ENCODE measurements around the gene CFAP61.

The CFAP61 gene

DNA sequence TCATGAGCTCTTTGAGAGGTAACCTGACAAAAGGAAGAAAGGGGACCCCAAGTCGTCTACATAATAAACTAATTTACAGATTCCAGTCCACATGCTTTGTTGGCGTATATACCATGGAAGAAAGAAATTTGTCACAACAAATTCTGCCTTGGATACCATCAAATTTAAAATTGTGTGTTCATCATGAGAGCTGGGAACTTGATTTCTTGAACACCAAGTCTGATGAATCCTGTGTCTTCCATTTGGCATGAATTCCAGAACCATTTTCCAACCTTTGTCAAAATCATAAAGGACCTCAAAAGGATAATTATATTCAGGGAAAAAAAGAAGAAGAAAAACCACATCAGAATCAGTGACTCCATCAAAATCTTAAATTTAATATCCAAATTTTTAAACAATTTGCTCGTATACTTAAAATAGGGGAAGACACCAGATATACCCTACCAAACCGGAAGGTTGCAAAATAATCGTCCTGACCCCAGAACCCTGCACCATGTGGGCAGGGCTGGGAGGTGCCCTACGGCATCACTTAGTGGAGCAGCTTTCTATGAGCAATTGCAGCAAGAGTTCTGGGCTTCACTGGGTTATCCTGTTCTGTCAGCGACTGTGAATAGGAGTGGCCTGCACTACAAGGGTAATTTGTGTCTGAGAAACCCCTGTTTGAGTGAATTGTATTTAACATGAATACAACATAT, 241.5 kb downstream of the CFAP61 start:
- Histone ChIP-seq H3K27ac (ENCODE audit: low read depth, low read length) (no peak overlapping the region), H3K9me3 (ENCODE audit: low read length) (no peaks in the 10 kb centered on the region), H3K27me3 (ENCODE audit: control insufficient read depth in 1 of 2, insufficient read depth in 2 of 2, low read length in 2 of 2) (no peaks in the 10 kb centered on the region), H3K4me1 (ENCODE audit: insufficient read depth, low read length) (no peaks in the 10 kb centered on the region), H3K36me3 (ENCODE audit: insufficient read depth, low read length) (no peaks in the 10 kb centered on the region), H3K9ac (ENCODE audit: low read length) (no peak overlapping the region), H3K4me3 (ENCODE audit: low read depth in 1 of 2, low read length in 2 of 2) (no peak overlapping the region)

DNA sequence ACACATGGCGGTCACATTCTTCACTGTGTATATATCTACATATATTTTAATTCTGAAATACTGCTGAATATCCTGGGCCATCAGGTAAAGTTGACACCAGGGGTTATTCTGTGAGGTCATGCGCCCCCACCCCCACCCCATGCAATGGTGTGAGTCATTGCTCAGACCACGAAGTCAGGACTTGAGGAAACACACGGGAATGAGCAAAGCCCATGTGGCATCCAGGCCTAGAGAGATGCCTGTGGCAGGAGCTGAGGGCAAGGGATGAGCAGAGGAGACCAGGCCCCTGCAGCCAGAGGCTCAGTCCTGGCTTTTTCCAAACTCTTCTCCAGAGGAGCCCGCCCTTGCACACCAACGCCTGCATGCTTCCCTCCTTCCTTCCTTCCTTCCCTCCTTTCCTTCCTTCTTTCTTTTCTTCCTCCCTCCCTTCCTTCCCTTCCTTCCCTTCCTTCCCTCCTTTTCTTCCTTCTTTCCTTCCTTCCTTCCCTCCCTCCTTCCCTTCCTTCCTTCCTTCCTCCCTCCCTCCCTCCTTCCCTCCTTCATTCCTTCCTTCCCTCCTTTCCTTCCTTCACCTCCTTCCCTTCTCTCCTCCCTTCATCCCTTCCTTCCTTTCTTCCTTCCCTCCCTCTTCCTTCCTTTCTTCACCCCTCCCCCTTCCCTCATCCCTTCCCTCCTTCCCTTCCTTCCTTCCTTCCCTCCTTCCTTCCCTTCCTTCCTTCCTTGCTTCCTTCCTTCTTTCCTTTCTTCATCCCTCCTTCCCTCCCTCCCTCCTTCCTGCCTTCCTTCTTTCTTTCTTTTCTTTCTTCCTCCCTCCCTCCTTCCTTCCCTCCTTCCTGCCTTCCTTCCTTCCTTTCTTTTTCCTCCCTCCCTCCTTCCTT, 243.5 kb downstream of the CFAP61 start:
- Histone ChIP-seq H3K4me3 (ENCODE audit: low read depth in 1 of 2, low read length in 2 of 2) (no peak overlapping the region), H3K27ac (ENCODE audit: low read depth, low read length) (no peak overlapping the region), H3K27me3 (ENCODE audit: control insufficient read depth in 1 of 2, insufficient read depth in 2 of 2, low read length in 2 of 2) (no peaks in the 10 kb centered on the region), H3K9me3 (ENCODE audit: low read length) (no peaks in the 10 kb centered on the region), H3K4me1 (ENCODE audit: insufficient read depth, low read length) (no peaks in the 10 kb centered on the region), H3K36me3 (ENCODE audit: insufficient read depth, low read length) (no peaks in the 10 kb centered on the region), H3K9ac (ENCODE audit: low read length) (no peak overlapping the region)

DNA sequence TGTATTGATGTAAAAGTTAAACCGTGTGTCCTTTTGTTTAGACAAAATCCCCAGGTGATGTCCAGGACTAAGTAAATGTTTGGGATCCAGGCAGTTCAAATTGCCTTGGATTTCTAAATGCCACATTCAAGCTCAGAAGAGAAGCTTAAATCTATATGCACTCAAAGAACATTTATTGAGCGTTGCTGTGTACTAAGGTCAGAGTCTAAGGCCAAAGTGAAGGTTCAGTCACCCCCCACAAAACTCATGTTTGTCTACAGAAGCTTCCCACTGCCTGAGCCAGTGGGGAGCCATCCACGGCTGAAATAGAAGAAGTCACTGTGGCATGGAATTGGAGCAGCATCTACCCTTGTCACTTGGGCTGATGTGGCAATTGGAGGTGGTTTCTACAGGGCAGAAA, 244.8 kb downstream of the CFAP61 start:
- Histone ChIP-seq H3K9me3 (ENCODE audit: low read length) (no peaks in the 10 kb centered on the region), H3K36me3 (ENCODE audit: insufficient read depth, low read length) (no peaks in the 10 kb centered on the region), H3K4me3 (ENCODE audit: low read depth in 1 of 2, low read length in 2 of 2) (no peak overlapping the region), H3K27me3 (ENCODE audit: control insufficient read depth in 1 of 2, insufficient read depth in 2 of 2, low read length in 2 of 2) (no peaks in the 10 kb centered on the region), H3K4me1 (ENCODE audit: insufficient read depth, low read length) (no peaks in the 10 kb centered on the region), H3K9ac (ENCODE audit: low read length) (no peak overlapping the region), H3K27ac (ENCODE audit: low read depth, low read length) (no peak overlapping the region)

- Histone ChIP-seq H3K27ac (ENCODE audit: low read depth, low read length) (no peak overlapping the region), H3K4me1 (ENCODE audit: insufficient read depth, low read length) (no peaks in the 10 kb centered on the region), H3K4me3 (ENCODE audit: low read depth in 1 of 2, low read length in 2 of 2) (no peak overlapping the region), H3K9ac (ENCODE audit: low read length) (no peak overlapping the region), H3K27me3 (ENCODE audit: control insufficient read depth in 1 of 2, insufficient read depth in 2 of 2, low read length in 2 of 2) (no peaks in the 10 kb centered on the region), H3K36me3 (ENCODE audit: insufficient read depth, low read length) (no peaks in the 10 kb centered on the region), H3K9me3 (ENCODE audit: low read length) (no peaks in the 10 kb centered on the region)
Measured at GRCh38 chr20:20297752-20298151, 245.4 kb downstream of the CFAP61 start.

GRCh38 chr20:20299904-20300303, 247.6 kb downstream of the CFAP61 start:
- H3K9me3 ChIP-seq (ENCODE audit: low read length), result no peaks in the 10 kb centered on the region
- H3K36me3 ChIP-seq (ENCODE audit: insufficient read depth, low read length), result no peaks in the 10 kb centered on the region
- H3K27me3 ChIP-seq (ENCODE audit: control insufficient read depth in 1 of 2, insufficient read depth in 2 of 2, low read length in 2 of 2), result no peaks in the 10 kb centered on the region
- H3K27ac ChIP-seq (ENCODE audit: low read depth, low read length), result no peak overlapping the region
- H3K9ac ChIP-seq (ENCODE audit: low read length), result no peak overlapping the region
- H3K4me3 ChIP-seq (ENCODE audit: low read depth in 1 of 2, low read length in 2 of 2), result no peak overlapping the region
- no peaks in the 10 kb centered on the region for H3K4me1 ChIP-seq (ENCODE audit: insufficient read depth, low read length)

- H3K36me3 ChIP-seq (ENCODE audit: insufficient read depth, low read length), result no peaks in the 10 kb centered on the region
Measured at GRCh38 chr20:20303320-20303719, 251.0 kb downstream of the CFAP61 start.

GRCh38 chr20:20303742-20304141, 251.4 kb downstream of the CFAP61 start:
- Histone ChIP-seq H3K9me3 (ENCODE audit: low read length) (no peaks in the 10 kb centered on the region), H3K4me3 (ENCODE audit: low read depth in 1 of 2, low read length in 2 of 2) (no peak overlapping the region)

More at GRCh38 chr20:20303320-20303719, 251.0 kb downstream of the CFAP61 start:
- Histone ChIP-seq H3K27ac (ENCODE audit: low read depth, low read length) (no peak overlapping the region), H3K9me3 (ENCODE audit: low read length) (no peaks in the 10 kb centered on the region), H3K27me3 (ENCODE audit: control insufficient read depth in 1 of 2, insufficient read depth in 2 of 2, low read length in 2 of 2) (no peaks in the 10 kb centered on the region), H3K4me1 (ENCODE audit: insufficient read depth, low read length) (no peaks in the 10 kb centered on the region), H3K4me3 (ENCODE audit: low read depth in 1 of 2, low read length in 2 of 2) (no peak overlapping the region), H3K9ac (ENCODE audit: low read length) (no peak overlapping the region)

DNA sequence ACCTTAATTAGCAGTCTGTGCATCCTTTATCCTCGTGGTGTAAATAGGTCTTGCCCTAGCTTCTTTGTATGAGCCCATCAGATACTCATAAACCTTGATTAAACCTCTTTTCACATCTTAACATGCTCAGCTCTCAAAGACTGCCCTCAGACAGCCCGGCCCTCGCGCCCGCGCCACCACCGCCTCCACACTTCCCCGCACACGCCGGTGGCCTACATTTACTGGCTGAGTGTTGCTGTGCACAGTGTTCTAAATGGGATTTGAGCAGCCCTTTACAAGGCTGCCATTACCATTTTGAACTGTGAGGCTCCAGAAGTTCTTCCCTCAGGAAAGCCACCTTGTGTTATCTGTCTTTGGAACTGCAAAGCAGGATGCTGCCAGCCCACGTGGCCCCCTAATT, 252.6 kb downstream of the CFAP61 start:
- no peak overlapping the region for H3K27ac ChIP-seq (ENCODE audit: low read depth, low read length)
- no peaks in the 10 kb centered on the region for H3K36me3 ChIP-seq (ENCODE audit: insufficient read depth, low read length)
- H3K27me3 ChIP-seq (ENCODE audit: control insufficient read depth in 1 of 2, insufficient read depth in 2 of 2, low read length in 2 of 2), result no peaks in the 10 kb centered on the region
- no peaks in the 10 kb centered on the region for H3K4me1 ChIP-seq (ENCODE audit: insufficient read depth, low read length)
- H3K4me3 ChIP-seq (ENCODE audit: low read depth in 1 of 2, low read length in 2 of 2), result no peak overlapping the region
- H3K9ac ChIP-seq (ENCODE audit: low read length), result no peak overlapping the region
- H3K9me3 ChIP-seq (ENCODE audit: low read length), result no peaks in the 10 kb centered on the region

More at GRCh38 chr20:20303742-20304141, 251.4 kb downstream of the CFAP61 start:
- no peaks in the 10 kb centered on the region for H3K4me1 ChIP-seq (ENCODE audit: insufficient read depth, low read length)
- no peaks in the 10 kb centered on the region for H3K27me3 ChIP-seq (ENCODE audit: control insufficient read depth in 1 of 2, insufficient read depth in 2 of 2, low read length in 2 of 2)
- no peak overlapping the region for H3K27ac ChIP-seq (ENCODE audit: low read depth, low read length)
- no peaks in the 10 kb centered on the region for H3K36me3 ChIP-seq (ENCODE audit: insufficient read depth, low read length)
- no peak overlapping the region for H3K9ac ChIP-seq (ENCODE audit: low read length)

DNA sequence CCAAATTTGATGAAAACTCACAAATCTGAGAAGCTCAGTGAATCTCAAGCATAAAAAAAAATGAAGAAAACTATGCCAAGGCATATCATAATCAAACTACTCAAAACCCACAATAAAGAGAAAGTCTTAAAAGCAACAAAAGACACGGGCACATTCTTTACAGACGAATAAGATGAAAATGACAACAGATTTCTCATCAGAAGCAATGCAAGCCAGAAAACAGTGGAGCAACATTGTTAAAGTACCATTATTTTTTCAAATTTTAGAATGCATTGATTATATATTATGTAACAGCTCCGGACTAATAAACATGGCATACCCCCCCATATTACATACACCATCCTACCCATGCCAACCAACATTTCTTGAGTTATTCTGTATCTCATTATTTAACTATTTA, 260.2 kb downstream of the CFAP61 start:
- Histone ChIP-seq H3K9me3 (ENCODE audit: low read length) (no peaks in the 10 kb centered on the region), H3K27ac (ENCODE audit: low read depth, low read length) (no peak overlapping the region), H3K4me1 (ENCODE audit: insufficient read depth, low read length) (no peaks in the 10 kb centered on the region), H3K9ac (ENCODE audit: low read length) (no peak overlapping the region), H3K36me3 (ENCODE audit: insufficient read depth, low read length) (no peaks in the 10 kb centered on the region), H3K27me3 (ENCODE audit: control insufficient read depth in 1 of 2, insufficient read depth in 2 of 2, low read length in 2 of 2) (no peaks in the 10 kb centered on the region), H3K4me3 (ENCODE audit: low read depth in 1 of 2, low read length in 2 of 2) (no peak overlapping the region)

DNA sequence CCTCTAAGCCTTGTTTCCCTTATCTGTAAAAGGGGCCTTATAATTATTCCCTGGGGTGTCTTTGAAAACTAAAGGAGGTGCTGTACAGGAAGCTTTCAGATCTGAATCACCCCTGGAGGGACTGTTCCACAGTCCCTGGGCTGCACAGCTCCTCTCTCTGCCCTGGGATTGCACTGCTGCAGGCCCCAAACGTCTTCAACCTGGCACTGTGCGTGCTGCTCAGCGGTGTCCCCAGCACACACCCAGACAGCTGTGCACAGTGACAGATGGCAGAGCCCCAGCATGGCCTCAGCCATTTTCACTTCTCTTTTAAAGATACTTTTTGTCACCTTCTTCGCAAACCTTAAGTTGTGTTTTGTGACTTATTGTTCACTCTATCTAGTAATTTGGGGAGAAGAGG, 264.9 kb downstream of the CFAP61 start:
- no peak overlapping the region for H3K9ac ChIP-seq (ENCODE audit: low read length)
- H3K36me3 ChIP-seq (ENCODE audit: insufficient read depth, low read length), result no peaks in the 10 kb centered on the region
- no peak overlapping the region for H3K27ac ChIP-seq (ENCODE audit: low read depth, low read length)
- H3K9me3 ChIP-seq (ENCODE audit: low read length), result no peaks in the 10 kb centered on the region
- no peaks in the 10 kb centered on the region for H3K27me3 ChIP-seq (ENCODE audit: control insufficient read depth in 1 of 2, insufficient read depth in 2 of 2, low read length in 2 of 2)
- H3K4me1 ChIP-seq (ENCODE audit: insufficient read depth, low read length), result no peaks in the 10 kb centered on the region
- no peak overlapping the region for H3K4me3 ChIP-seq (ENCODE audit: low read depth in 1 of 2, low read length in 2 of 2)

DNA sequence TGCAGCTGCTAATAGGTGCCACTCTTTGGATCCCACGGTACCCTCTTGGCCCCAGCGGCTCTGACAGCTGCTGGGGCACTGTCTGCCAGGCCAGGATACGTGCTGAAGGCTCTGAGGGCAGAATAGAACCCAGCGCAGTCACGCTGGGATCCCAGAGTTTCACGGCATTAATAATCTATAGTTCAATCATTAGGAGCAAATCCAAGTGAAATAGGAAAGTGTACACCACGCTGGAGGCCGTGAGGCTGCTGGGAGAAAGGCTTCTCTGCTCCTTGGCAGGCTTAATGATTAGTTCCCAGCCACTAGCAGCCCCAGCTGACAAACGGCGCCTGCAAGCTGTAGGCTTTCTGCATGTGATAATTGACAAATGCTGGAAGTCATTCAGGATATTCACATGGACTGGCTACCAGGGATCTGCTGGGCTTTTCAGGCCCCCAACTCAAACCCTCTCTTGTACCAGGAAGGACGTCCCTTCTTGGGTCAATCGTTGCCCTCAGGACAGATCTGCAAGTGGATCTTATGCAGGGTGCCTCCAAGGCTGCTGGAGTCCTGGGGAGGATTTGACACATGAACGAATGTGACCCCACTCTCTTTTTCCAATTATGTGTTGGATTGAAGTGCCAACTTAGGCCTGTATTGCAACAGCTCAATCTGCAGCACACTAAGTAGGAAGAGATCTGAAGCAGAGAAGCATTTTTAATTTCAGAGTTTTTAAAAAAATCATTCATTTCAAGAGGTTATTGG, 265.5 kb downstream of the CFAP61 start:
- Histone ChIP-seq H3K27me3 (ENCODE audit: control insufficient read depth in 1 of 2, insufficient read depth in 2 of 2, low read length in 2 of 2) (no peaks in the 10 kb centered on the region), H3K27ac (ENCODE audit: low read depth, low read length) (no peak overlapping the region), H3K9ac (ENCODE audit: low read length) (no peak overlapping the region), H3K4me3 (ENCODE audit: low read depth in 1 of 2, low read length in 2 of 2) (no peak overlapping the region), H3K36me3 (ENCODE audit: insufficient read depth, low read length) (no peaks in the 10 kb centered on the region), H3K9me3 (ENCODE audit: low read length) (no peaks in the 10 kb centered on the region), H3K4me1 (ENCODE audit: insufficient read depth, low read length) (no peaks in the 10 kb centered on the region)
